Body of pancreas (tissue), 4 donors: ENCODE results near the gene IGIP. TPM values are rescaled to one million over a fixed set of nuclear protein-coding genes. Genes with fewer than 3 reads are reported as not detected.

ENCODE experiments used
- ATAC-seq: fragments of 150-250 bp; one replicate; pipeline ENCODE4 v1.9.1; 2016
- DNase-seq, 4 donors: peaks; one replicate each; pipeline ENCODE4 v3.0.0-alpha.2; 2019
- H3K27ac ChIP-seq, 4 donors: fragments of 200-600 bp; sonication (generic); 1 replicate in 3 of 4; 2 replicates in 1 of 4; pipeline versions ENCODE4 v1.5.1 to v1.6.1; 2016 to 2019; ENCODE audit warnings: mild to moderate bottlenecking in 1 of 4, mixed read lengths in 1 of 4, moderate library complexity in 1 of 4
- H3K27me3 ChIP-seq, 2 donors: fragments of 200-600 bp; sonication (generic); one replicate each; pipeline ENCODE4 v1.6.0; 2016; ENCODE audit warnings: mild to moderate bottlenecking in 1 of 2
- H3K36me3 ChIP-seq, 2 donors: fragments of 200-600 bp; sonication (generic); replicated peaks in 1 of 2; 2 replicates each; pipeline ENCODE4 v1.5.1; 2016; ENCODE audit warnings: low read depth in 2 of 2; ENCODE audit not compliant: insufficient read depth in 1 of 2
- H3K4me1 ChIP-seq: fragments of 200-600 bp; sonication (generic); one replicate; pipeline ENCODE4 v1.6.0; 2016
- H3K4me3 ChIP-seq, 2 donors: fragments of 200-600 bp; sonication (generic); 1 replicate in 1 of 2; 2 replicates in 1 of 2; pipeline ENCODE4 v1.5.1; 2016 to 2019
- H3K9me3 ChIP-seq, 3 donors: fragments of 200-600 bp; sonication (generic); 1 replicate in 2 of 3; 2 replicates in 1 of 3; pipeline ENCODE4 v1.5.1; 2016
- CTCF ChIP-seq, 7 experiments: fragments of 450-650 bp in 4 of 7; fragments of 200-600 bp in 3 of 7; sonication (generic) in 3 of 7; IDR thresholded peaks; one replicate each; pipeline ENCODE4 v1.5.1; 2016 to 2019; ENCODE audit warnings: antibody characterized with exemption in 7 of 7
- POLR2A ChIP-seq, 3 donors: fragments of 450-650 bp; IDR thresholded peaks; one replicate each; pipeline ENCODE4 v1.6.1; 2016; ENCODE audit warnings: antibody characterized with exemption in 3 of 3, mild to moderate bottlenecking in 2 of 3
- WGBS, 2 donors: methylation state at CpG; one replicate each; pipeline ENCODE4 v1.1.5; 2017; 5-methylcytosine and 5-hydroxymethylcytosine counted together
- intact Hi-C: fragments of 100-400 bp; cut with DNase I; formaldehyde crosslinking; loops from one replicate; pipeline ENCODE4 v1.15.1; 2023
- total RNA-seq, 2 donors: library from RNA; depleted of rRNA; stranded (reverse); fragments of >200 nt; gene quantifications; one replicate each; pipeline ENCODE4 v1.1.0, GENCODE V29; 2016

Gene IGIP
- total RNA-seq, 2 donors from 2014 or later = 6.3 to 16.6 TPM

GRCh38 chr5:140126315-140127012 is 727 bp downstream of the IGIP start:
- ATAC-seq (no peak), DNase-seq (peak in 1 of 4 donors; percentile 8)
- intact Hi-C loops = no loop called here
- TF ChIP-seq CTCF (IDR thresholded peaks at IDR 0.05) (no peak), POLR2A (IDR thresholded peaks at IDR 0.05) (no peak)
- 63 to 72% methylated on average over 6 of the region's 6 CpGs for WGBS, 2 donors
- Histone ChIP-seq H3K4me3 (no peak overlapping the region), H3K27ac (no peak overlapping the region), H3K9me3 (no peaks in the 10 kb centered on the region), H3K36me3 (no peaks in the 10 kb centered on the region), H3K4me1 (peaks cover 25% of the 10 kb centered on the region), H3K27me3 (no peaks in the 10 kb centered on the region)

GRCh38 chr5:140128376-140128775 is 2.6 kb downstream of the IGIP start:
- intact Hi-C loops = no loop called here
- TF ChIP-seq POLR2A (IDR thresholded peaks at IDR 0.05) (no peak), CTCF (IDR thresholded peaks at IDR 0.05) (no peak)
- H3K36me3 ChIP-seq = no peaks in the 10 kb centered on the region
- H3K4me3 ChIP-seq = no peak overlapping the region
- no peaks in the 10 kb centered on the region for H3K27me3 ChIP-seq
- DNase-seq (peak in 1 of 4 donors; percentile 40), ATAC-seq (no peak)
- peaks cover 36% of the 10 kb centered on the region for H3K4me1 ChIP-seq
- H3K9me3 ChIP-seq = no peaks in the 10 kb centered on the region
- H3K27ac ChIP-seq = no peak overlapping the region
- 33 to 45% methylated on average over 5 of the region's 5 CpGs for WGBS, 2 donors

- ATAC-seq (no peak), DNase-seq (no peak)
- whole genome bisulfite sequencing, 2 donors = 50 to 56% methylated on average over 5 of the region's 5 CpGs
- Histone ChIP-seq H3K4me3 (no peak overlapping the region), H3K36me3 (no peaks in the 10 kb centered on the region), H3K9me3 (no peaks in the 10 kb centered on the region), H3K27ac (no peak overlapping the region), H3K4me1 (peaks cover 34% of the 10 kb centered on the region), H3K27me3 (no peaks in the 10 kb centered on the region)
- TF ChIP-seq POLR2A (IDR thresholded peaks at IDR 0.05) (no peak), CTCF (IDR thresholded peaks at IDR 0.05) (no peak)
- intact Hi-C loops = no loop called here
Observed at GRCh38 chr5:140130949-140131733, 5.4 kb downstream of the IGIP start.

GRCh38 chr5:140131967-140132409 is 6.3 kb downstream of the IGIP start:
- ATAC-seq = peak; percentile 53
- Histone ChIP-seq H3K27me3 (no peaks in the 10 kb centered on the region), H3K27ac (no peak overlapping the region), H3K9me3 (no peaks in the 10 kb centered on the region), H3K4me1 (peaks cover 25% of the 10 kb centered on the region), H3K36me3 (no peaks in the 10 kb centered on the region), H3K4me3 (no peak overlapping the region)
- 64 to 75% methylated on average over 3 of the region's 3 CpGs for WGBS, 2 donors
- TF ChIP-seq POLR2A (IDR thresholded peaks at IDR 0.05) = no peak
- TF ChIP-seq CTCF (IDR thresholded peaks at IDR 0.05) = no peak
- intact Hi-C loops = no loop called here
- DNase-seq = peak in 3 of 4 donors; percentile 54 to 63 (median 59)
